Esophagus squamous epithelium (tissue), 4 donors: Measurements from ENCODE around the gene TECR.

Experiments used
- CTCF ChIP-seq, 6 experiments: fragments of 450-650 bp in 4 of 6; fragments of 200-600 bp in 2 of 6; sonication (generic) in 2 of 6; IDR thresholded peaks; one replicate each; pipeline ENCODE4 v1.5.1; 2016 to 2019; ENCODE audit warnings: antibody characterized with exemption in 6 of 6, mild to moderate bottlenecking in 4 of 6, moderate library complexity in 4 of 6
- POLR2A ChIP-seq, 4 donors: fragments of 450-650 bp; IDR thresholded peaks; one replicate each; pipeline ENCODE4 v1.6.1; 2017; ENCODE audit warnings: antibody characterized with exemption in 4 of 4, mild to moderate bottlenecking in 4 of 4, moderate library complexity in 3 of 4

GRCh38 chr19:14517446-14517839 lies 12.0 kb upstream of the TECR start:
- TF ChIP-seq CTCF (IDR thresholded peaks at IDR 0.05) (no peak), POLR2A (IDR thresholded peaks at IDR 0.05) (no peak)
